ENCODE results near the gene ADAMTS17. TPM values are rescaled to one million over a fixed set of nuclear protein-coding genes. Genes with fewer than 3 reads are reported as not detected.

Gene ADAMTS17
- total RNA-seq, 2 experiments from 2014 or later: 0.81 to 1.0 TPM

DNA sequence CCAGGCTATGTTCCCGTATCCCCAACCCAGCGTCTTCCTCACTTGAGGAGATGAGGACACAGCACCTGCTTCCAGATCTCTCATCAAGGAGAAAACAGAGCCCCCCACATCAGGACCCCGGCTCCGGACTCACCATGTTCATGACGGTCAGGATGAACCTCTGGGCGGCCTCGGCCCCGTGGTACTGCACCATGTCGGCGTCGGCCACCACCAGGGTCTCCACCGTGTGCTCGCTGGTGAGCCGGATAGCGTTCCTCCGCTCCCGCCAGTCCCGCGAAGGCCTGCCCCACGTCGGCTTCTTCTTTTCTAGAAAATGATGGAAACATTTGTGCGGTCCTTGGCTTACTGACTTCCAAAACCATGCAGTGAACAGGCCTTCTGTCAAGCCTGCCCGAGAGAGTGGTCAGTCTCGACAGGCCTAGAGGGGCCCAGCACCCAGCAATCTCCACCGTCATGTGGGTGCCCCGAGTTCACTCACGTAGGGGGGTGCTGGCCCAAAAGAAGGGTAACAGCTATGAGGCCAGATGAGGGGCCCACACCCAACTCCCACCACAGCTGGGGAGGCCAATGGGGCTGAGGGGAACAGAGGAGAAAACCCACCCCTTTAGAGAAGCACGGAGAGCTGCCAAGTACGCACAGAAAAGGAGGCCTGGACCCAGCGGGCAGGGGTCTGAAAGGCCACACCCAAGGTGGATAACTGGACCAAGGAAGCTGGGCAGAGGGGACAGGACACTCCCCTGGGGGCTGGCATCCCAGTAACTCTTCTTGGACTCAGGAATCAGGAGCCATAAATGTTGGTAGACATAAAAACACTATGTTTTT lies 60.5 kb downstream of the ADAMTS17 start:
- Mint-ChIP-seq H3K27me3 (ENCODE audit: low read depth) (no peaks in the 10 kb centered on the region), H3K9me3 (no peaks in the 10 kb centered on the region), H3K4me1 (ENCODE audit: low read depth) (no peaks in the 10 kb centered on the region), H3K4me3 (no peak overlapping the region), H3K27ac (no peak overlapping the region), H3K36me3 (ENCODE audit: low read depth) (peaks cover 19% of the 10 kb centered on the region)
- CTCF ChIA-PET: no interaction called here
- intact Hi-C loops (cut with micrococcal nuclease): no loop called here
- no peak for DNase-seq

GRCh38 chr15:100279849-100280248 lies 61.9 kb downstream of the ADAMTS17 start:
- intact Hi-C loops (cut with micrococcal nuclease): no loop called here
- Mint-ChIP-seq H3K9me3 (no peaks in the 10 kb centered on the region), H3K4me3 (no peak overlapping the region), H3K4me1 (ENCODE audit: low read depth) (no peaks in the 10 kb centered on the region), H3K27me3 (ENCODE audit: low read depth) (no peaks in the 10 kb centered on the region), H3K27ac (no peak overlapping the region), H3K36me3 (ENCODE audit: low read depth) (peaks cover 23% of the 10 kb centered on the region)
- no peak for DNase-seq
- CTCF ChIA-PET: no interaction called here

DNA sequence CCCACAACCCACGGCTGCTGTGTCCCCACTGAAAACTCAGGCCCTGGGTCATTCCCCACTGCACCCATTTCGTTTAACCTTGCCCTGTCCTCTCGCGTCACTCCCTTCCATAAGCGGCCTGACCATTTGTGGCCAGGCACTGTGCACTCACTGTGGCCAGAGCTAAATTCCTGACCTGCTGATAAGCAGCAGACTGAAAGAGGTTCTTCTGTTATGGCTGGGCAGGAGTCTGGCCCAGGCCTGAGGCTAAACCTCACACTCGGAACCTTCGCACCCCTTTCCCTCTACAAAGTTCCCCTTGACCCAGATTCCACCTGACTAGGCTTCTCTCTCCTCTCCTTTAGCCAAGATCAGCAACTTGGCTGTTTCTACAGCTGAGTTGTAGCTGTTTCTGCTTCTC lies 62.3 kb downstream of the ADAMTS17 start:
- intact Hi-C loops (cut with micrococcal nuclease): no loop called here
- CTCF ChIA-PET: interaction anchor here (0.6 kb wide), 1 partner anchor 98 kb away, joined by 4 read pairs; no protein-coding TSS in a partner anchor
- H3K27ac Mint-ChIP-seq: no peak overlapping the region

DNA sequence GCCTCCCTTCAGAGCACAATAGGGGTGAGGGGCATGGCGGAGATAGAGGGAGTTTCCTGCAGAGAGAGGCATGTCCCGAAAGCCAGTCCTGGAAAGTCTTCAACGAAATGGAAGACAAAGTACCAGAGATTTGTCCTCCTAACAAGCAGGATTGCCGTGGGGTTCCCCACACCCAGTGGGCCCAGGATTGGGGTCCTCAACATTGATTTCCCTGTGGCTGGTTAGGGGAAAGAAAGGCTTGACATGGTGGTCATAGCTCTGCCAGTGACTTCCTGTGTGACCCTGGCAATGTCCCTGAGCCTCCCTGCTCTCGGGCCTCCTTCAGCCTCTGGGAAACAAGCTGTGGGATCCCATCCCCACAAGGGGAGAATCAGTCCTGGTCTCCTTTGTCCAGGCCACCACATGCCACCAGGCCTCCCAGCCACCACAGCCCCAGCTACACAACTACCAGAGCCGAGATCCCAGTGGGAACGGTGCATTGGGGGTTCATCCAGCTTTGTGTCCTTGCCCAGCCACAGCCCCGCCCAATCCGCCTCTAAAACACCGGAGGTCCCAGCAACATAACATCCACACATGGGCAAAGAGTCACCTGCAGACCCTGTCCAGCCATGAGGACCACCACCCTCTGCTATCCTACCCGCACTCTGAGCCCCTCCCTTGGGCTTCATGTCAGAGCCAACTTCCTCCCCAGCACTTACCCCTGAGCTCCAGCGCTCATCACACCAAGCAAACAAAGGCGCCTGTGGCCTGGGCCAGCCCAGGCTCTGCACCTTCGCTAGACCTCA lies 63.0 kb downstream of the ADAMTS17 start:
- Mint-ChIP-seq H3K9me3 (peaks cover 3% of the 10 kb centered on the region), H3K27me3 (ENCODE audit: low read depth) (no peaks in the 10 kb centered on the region), H3K36me3 (ENCODE audit: low read depth) (peaks cover 29% of the 10 kb centered on the region), H3K27ac (no peak overlapping the region), H3K4me3 (no peak overlapping the region), H3K4me1 (ENCODE audit: low read depth) (no peaks in the 10 kb centered on the region)
- DNase-seq: no peak
- CTCF ChIA-PET: interaction anchor here (0.6 kb wide), 1 partner anchor 98 kb away, joined by 4 read pairs; no protein-coding TSS in a partner anchor
- intact Hi-C loops (cut with micrococcal nuclease): no loop called here

More for the DNA sequence above, 62.3 kb downstream of the ADAMTS17 start:
- Mint-ChIP-seq H3K9me3 (no peaks in the 10 kb centered on the region), H3K4me1 (ENCODE audit: low read depth) (no peaks in the 10 kb centered on the region), H3K36me3 (ENCODE audit: low read depth) (peaks cover 24% of the 10 kb centered on the region), H3K27me3 (ENCODE audit: low read depth) (no peaks in the 10 kb centered on the region), H3K4me3 (no peak overlapping the region)
- DNase-seq: no peak

GRCh38 chr15:100277087-100277855 lies 64.5 kb downstream of the ADAMTS17 start:
- H3K4me3 Mint-ChIP-seq: no peak overlapping the region
- peaks cover 42% of the 10 kb centered on the region for H3K36me3 Mint-ChIP-seq (ENCODE audit: low read depth)
- H3K27ac Mint-ChIP-seq: no peak overlapping the region
- CTCF ChIA-PET: no interaction called here
- intact Hi-C loops (cut with micrococcal nuclease): no loop called here
- DNase-seq: no peak
- no peaks in the 10 kb centered on the region for H3K4me1 Mint-ChIP-seq (ENCODE audit: low read depth)
- H3K27me3 Mint-ChIP-seq (ENCODE audit: low read depth): no peaks in the 10 kb centered on the region
- peaks cover 18% of the 10 kb centered on the region for H3K9me3 Mint-ChIP-seq

GRCh38 chr15:100276506-100276905 lies 65.3 kb downstream of the ADAMTS17 start:
- Mint-ChIP-seq H3K4me1 (ENCODE audit: low read depth) (no peaks in the 10 kb centered on the region), H3K36me3 (ENCODE audit: low read depth) (peaks cover 48% of the 10 kb centered on the region), H3K27ac (no peak overlapping the region), H3K9me3 (peaks cover 24% of the 10 kb centered on the region), H3K27me3 (ENCODE audit: low read depth) (no peaks in the 10 kb centered on the region), H3K4me3 (no peak overlapping the region)
- intact Hi-C loops (cut with micrococcal nuclease): no loop called here
- CTCF ChIA-PET: no interaction called here
- no peak for DNase-seq

DNA sequence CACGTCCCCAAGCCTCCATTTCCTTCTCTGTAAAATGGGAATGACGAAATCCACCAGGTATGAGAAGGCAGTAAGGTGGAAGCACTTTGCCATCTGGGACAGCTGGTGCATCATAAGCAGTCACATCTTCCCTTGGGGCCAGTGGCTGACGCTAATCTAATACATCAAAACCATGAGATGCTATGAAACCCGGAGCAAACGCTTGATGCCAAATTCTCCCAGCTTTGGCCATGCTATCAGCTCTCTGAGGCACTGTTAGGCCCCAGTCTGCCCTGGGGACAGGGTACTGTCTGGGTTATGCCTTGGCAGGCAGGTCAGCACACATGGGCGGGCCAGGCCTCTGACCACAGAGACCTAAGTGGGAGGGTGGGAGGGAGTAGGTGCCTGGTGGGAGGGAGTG lies 66.1 kb downstream of the ADAMTS17 start:
- no peak for DNase-seq
- no peaks in the 10 kb centered on the region for H3K4me1 Mint-ChIP-seq (ENCODE audit: low read depth)
- H3K4me3 Mint-ChIP-seq: no peak overlapping the region
- no peaks in the 10 kb centered on the region for H3K27me3 Mint-ChIP-seq (ENCODE audit: low read depth)
- intact Hi-C loops (cut with micrococcal nuclease): no loop called here
- H3K36me3 Mint-ChIP-seq (ENCODE audit: low read depth): peaks cover 47% of the 10 kb centered on the region
- H3K9me3 Mint-ChIP-seq: peaks cover 26% of the 10 kb centered on the region
- CTCF ChIA-PET: no interaction called here
- no peak overlapping the region for H3K27ac Mint-ChIP-seq

- H3K36me3 Mint-ChIP-seq (ENCODE audit: low read depth): peaks cover 27% of the 10 kb centered on the region
- H3K27me3 Mint-ChIP-seq (ENCODE audit: low read depth): no peaks in the 10 kb centered on the region
- no peak for DNase-seq
- no peak overlapping the region for H3K27ac Mint-ChIP-seq
- intact Hi-C loops (cut with micrococcal nuclease): no loop called here
- no peak overlapping the region for H3K4me3 Mint-ChIP-seq
- peaks cover 26% of the 10 kb centered on the region for H3K9me3 Mint-ChIP-seq
- no peaks in the 10 kb centered on the region for H3K4me1 Mint-ChIP-seq (ENCODE audit: low read depth)
- CTCF ChIA-PET: no interaction called here
Measured at GRCh38 chr15:100269831-100270230, 71.9 kb downstream of the ADAMTS17 start.

- no peak overlapping the region for H3K4me3 Mint-ChIP-seq
- intact Hi-C loops (cut with micrococcal nuclease): no loop called here
- peaks cover 2% of the 10 kb centered on the region for H3K9me3 Mint-ChIP-seq
- no peak overlapping the region for H3K27ac Mint-ChIP-seq
- CTCF ChIA-PET: no interaction called here
- no peaks in the 10 kb centered on the region for H3K4me1 Mint-ChIP-seq (ENCODE audit: low read depth)
- no peak for DNase-seq
- peaks cover 5% of the 10 kb centered on the region for H3K36me3 Mint-ChIP-seq (ENCODE audit: low read depth)
- no peaks in the 10 kb centered on the region for H3K27me3 Mint-ChIP-seq (ENCODE audit: low read depth)
Measured at GRCh38 chr15:100266166-100266565, 75.6 kb downstream of the ADAMTS17 start.

- H3K9me3 Mint-ChIP-seq: no peaks in the 10 kb centered on the region
- no peaks in the 10 kb centered on the region for H3K4me1 Mint-ChIP-seq (ENCODE audit: low read depth)
- intact Hi-C loops (cut with micrococcal nuclease): no loop called here
- no peak for DNase-seq
- H3K36me3 Mint-ChIP-seq (ENCODE audit: low read depth): peaks cover 3% of the 10 kb centered on the region
- H3K27ac Mint-ChIP-seq: no peak overlapping the region
- no peak overlapping the region for H3K4me3 Mint-ChIP-seq
- H3K27me3 Mint-ChIP-seq (ENCODE audit: low read depth): no peaks in the 10 kb centered on the region
- CTCF ChIA-PET: no interaction called here
Measured at GRCh38 chr15:100265641-100266035, 76.1 kb downstream of the ADAMTS17 start.

DNA sequence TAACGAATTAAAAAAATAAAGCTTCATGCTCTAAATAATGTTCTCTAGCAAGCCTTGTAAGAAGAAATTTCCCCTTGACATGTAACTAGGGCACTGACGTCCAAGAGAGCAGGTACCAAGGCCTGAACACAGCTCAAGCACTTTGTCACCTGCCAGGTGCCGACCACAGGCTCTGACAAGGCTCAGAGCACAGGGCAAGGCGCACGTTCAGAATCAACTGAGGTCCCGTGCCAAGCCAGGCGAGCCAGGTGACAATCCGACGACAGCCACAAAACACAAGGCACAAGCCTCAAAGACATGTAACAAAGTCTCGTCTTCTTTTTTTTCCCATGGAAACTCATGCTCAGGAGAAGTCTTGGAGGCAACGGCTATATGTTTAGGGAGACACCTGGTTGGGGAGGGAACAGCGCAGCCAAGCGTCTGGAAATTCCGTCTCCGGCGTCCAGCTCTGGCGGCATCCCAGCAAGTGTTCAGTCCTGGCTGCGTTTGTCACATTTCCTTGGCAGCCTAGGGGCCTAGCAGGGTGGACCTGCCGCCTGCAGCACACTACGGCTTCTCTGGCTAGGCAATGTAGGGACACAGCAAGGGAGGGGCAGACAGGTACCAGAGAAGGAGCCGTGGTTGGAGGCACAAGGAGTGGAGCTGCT lies 76.7 kb downstream of the ADAMTS17 start:
- H3K36me3 Mint-ChIP-seq (ENCODE audit: low read depth): peaks cover 3% of the 10 kb centered on the region
- intact Hi-C loops (cut with micrococcal nuclease): no loop called here
- H3K27ac Mint-ChIP-seq: no peak overlapping the region
- H3K4me3 Mint-ChIP-seq: no peak overlapping the region
- H3K27me3 Mint-ChIP-seq (ENCODE audit: low read depth): no peaks in the 10 kb centered on the region
- no peaks in the 10 kb centered on the region for H3K9me3 Mint-ChIP-seq
- no peak for DNase-seq
- CTCF ChIA-PET: no interaction called here
- no peaks in the 10 kb centered on the region for H3K4me1 Mint-ChIP-seq (ENCODE audit: low read depth)

Data from activated naive CD4-positive, alpha-beta T cell treated with anti-CD3 and anti-CD28 coated beads for 36 hours (primary cell).